HEK293 (cell line): ENCODE data around the gene LAMA5.

Experiments used
- SALL2 ChIP-seq: fragments of 450-650 bp; formaldehyde crosslinking; IDR thresholded peaks from 2 replicates; pipeline ENCODE4 v1.5.0; 2017; ENCODE audit warnings: missing biosample characterization, mild to moderate bottlenecking, missing genetic modification characterization, borderline replicate concordance
- ZBTB21 ChIP-seq: fragments of 450-650 bp; formaldehyde crosslinking; IDR thresholded peaks from 2 replicates; pipeline ENCODE4 v1.5.1; 2017; ENCODE audit warnings: missing biosample characterization, missing genetic modification characterization
- ZNF24 ChIP-seq: fragments of 450-650 bp; formaldehyde crosslinking; IDR thresholded peaks from 2 replicates; pipeline ENCODE4 v1.5.1; 2016; ENCODE audit warnings: missing biosample characterization, missing genetic modification characterization
- TF ChIP-seq, protein P1 (sequence below): fragments of 450-650 bp; formaldehyde crosslinking; IDR thresholded peaks from 2 replicates; pipeline ENCODE4 v1.5.1; 2016; ENCODE audit warnings: missing biosample characterization, missing genetic modification characterization
- TF ChIP-seq, protein P2 (sequence below): fragments of 450-650 bp; IDR thresholded peaks from 2 replicates; pipeline ENCODE4 v1.5.1; 2018; ENCODE audit warnings: missing biosample characterization, missing genetic modification characterization
- TF ChIP-seq, protein P3 (sequence below): fragments of 450-650 bp; formaldehyde crosslinking; IDR thresholded peaks from 2 replicates; pipeline ENCODE4 v1.5.1; 2016; ENCODE audit warnings: missing biosample characterization, missing genetic modification characterization

DNA sequence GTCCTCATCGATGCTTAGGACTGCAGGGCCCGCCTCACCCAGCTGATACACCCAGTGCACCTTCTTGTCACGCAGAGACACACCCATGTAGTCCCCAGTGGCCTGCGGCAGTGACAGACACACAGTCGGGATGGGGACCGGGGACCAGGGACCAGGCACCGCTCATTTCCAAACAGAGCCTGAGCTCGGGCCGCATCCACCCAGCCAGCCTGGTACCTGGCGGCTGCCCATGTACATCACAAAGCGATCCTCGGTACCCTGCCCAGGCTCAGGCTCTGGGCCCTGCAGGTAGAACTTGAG, 52.8 kb downstream of the LAMA5 start:
- TF ChIP-seq, protein P1, sequence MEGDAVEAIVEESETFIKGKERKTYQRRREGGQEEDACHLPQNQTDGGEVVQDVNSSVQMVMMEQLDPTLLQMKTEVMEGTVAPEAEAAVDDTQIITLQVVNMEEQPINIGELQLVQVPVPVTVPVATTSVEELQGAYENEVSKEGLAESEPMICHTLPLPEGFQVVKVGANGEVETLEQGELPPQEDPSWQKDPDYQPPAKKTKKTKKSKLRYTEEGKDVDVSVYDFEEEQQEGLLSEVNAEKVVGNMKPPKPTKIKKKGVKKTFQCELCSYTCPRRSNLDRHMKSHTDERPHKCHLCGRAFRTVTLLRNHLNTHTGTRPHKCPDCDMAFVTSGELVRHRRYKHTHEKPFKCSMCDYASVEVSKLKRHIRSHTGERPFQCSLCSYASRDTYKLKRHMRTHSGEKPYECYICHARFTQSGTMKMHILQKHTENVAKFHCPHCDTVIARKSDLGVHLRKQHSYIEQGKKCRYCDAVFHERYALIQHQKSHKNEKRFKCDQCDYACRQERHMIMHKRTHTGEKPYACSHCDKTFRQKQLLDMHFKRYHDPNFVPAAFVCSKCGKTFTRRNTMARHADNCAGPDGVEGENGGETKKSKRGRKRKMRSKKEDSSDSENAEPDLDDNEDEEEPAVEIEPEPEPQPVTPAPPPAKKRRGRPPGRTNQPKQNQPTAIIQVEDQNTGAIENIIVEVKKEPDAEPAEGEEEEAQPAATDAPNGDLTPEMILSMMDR, result no peak
- TF ChIP-seq SALL2 (tag by site-specific recombination) (no peak), ZBTB21 (tag by site-specific recombination) (no peak), ZNF24 (tag by site-specific recombination) (no peak)
- TF ChIP-seq, protein P2, sequence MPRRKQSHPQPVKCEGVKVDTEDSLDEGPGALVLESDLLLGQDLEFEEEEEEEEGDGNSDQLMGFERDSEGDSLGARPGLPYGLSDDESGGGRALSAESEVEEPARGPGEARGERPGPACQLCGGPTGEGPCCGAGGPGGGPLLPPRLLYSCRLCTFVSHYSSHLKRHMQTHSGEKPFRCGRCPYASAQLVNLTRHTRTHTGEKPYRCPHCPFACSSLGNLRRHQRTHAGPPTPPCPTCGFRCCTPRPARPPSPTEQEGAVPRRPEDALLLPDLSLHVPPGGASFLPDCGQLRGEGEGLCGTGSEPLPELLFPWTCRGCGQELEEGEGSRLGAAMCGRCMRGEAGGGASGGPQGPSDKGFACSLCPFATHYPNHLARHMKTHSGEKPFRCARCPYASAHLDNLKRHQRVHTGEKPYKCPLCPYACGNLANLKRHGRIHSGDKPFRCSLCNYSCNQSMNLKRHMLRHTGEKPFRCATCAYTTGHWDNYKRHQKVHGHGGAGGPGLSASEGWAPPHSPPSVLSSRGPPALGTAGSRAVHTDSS (tag by site-specific recombination), result no peak
- TF ChIP-seq, protein P3, sequence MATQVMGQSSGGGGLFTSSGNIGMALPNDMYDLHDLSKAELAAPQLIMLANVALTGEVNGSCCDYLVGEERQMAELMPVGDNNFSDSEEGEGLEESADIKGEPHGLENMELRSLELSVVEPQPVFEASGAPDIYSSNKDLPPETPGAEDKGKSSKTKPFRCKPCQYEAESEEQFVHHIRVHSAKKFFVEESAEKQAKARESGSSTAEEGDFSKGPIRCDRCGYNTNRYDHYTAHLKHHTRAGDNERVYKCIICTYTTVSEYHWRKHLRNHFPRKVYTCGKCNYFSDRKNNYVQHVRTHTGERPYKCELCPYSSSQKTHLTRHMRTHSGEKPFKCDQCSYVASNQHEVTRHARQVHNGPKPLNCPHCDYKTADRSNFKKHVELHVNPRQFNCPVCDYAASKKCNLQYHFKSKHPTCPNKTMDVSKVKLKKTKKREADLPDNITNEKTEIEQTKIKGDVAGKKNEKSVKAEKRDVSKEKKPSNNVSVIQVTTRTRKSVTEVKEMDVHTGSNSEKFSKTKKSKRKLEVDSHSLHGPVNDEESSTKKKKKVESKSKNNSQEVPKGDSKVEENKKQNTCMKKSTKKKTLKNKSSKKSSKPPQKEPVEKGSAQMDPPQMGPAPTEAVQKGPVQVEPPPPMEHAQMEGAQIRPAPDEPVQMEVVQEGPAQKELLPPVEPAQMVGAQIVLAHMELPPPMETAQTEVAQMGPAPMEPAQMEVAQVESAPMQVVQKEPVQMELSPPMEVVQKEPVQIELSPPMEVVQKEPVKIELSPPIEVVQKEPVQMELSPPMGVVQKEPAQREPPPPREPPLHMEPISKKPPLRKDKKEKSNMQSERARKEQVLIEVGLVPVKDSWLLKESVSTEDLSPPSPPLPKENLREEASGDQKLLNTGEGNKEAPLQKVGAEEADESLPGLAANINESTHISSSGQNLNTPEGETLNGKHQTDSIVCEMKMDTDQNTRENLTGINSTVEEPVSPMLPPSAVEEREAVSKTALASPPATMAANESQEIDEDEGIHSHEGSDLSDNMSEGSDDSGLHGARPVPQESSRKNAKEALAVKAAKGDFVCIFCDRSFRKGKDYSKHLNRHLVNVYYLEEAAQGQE, result no peak
